Nucleus accumbens (tissue), 56 donors: ENCODE results near the gene STAT5A.

Experiments used
- DNase-seq, 56 donors: peaks; one replicate each; lab custom pipeline; 2025; lab: John Stamatoyannopoulos, UW

The STAT5A gene

DNA sequence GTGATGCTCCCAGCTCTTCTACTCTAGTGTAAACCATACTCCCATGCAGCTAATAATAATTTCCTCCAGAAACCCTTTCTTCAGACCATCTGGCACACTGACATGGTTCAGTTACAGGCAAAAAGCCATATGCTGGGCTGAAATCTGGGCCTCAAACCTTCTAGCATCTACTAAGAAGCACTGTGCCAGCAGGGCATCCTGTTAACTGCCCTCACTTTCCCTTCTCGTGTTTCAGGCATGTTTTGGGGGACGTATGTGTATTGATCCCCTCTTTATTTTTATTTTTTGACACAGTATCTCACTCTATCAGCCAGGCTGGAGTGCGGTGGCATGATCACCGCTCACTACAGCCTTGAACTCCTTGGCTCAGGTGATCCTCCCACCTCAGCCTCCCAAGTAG is 33.3 kb downstream of the STAT5A start:
- DNase-seq, result no peak

DNA sequence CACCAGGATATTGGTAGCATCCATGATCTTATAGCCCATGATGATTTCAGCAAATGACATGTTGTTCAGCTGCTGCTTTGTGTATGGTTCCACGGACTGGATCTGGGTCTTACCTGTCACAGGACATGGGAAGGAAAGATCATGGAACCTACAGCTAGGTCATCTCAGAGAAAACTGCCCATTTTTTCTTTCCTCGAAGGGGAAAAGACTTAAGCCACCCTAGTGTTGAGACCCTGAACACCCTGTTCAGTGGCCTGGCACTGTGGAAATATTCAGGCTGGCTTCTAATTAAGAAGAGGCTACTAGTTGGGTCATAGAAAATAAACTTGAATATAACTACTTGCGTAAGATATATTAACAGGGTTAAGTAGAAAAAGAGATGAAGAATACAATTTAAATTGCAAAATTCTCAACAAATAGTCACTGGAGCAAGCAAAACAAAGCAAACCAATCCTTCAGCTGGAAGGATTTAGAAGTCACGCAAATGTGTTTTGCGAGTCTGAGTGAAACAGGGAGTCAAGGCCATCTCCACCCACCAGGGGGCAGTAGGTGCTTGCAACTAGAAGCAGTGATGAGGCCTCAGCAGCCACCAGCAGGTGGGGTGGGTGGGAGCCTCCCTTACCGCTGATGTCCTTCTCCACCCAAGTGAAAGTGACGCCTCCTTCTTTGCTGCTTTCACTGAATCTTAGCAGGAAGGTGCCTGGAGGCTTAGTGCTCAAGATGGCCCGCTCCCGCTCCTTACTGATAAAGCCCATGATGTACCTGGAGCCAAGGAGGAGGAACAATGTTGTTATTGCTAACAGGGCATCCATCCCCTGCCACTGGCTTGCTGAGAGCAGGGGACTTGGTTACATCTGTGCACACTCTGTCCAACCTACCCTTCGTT is 34.3 kb downstream of the STAT5A start:
- peak in 55 of 56 donors; percentile 26 to 96 (median 79) for DNase-seq

DNA sequence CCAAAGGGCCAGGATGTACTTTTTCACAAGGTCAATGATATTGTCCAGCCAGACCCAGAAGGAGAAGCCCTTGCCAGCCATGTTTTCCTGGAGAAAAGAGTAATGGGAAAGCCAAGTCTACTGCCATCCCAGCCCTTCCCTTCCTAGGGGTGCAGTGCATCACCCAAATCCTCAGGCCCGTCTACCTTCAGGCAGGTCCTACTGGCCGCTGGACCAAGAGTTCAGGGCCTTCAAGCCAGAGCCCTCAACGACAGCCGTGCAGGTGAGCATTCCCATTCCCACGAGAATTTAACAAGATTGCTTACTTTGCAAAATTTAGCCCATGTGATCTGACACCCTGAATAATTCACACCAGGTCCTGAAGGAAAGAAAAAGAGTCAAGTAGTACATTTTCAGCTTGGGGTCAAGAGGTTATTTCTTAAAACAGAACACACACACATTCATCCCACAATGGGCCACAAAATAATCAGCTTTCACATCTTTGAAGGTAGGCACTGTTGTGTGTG is 35.0 kb downstream of the STAT5A start:
- DNase-seq, result no peak

DNA sequence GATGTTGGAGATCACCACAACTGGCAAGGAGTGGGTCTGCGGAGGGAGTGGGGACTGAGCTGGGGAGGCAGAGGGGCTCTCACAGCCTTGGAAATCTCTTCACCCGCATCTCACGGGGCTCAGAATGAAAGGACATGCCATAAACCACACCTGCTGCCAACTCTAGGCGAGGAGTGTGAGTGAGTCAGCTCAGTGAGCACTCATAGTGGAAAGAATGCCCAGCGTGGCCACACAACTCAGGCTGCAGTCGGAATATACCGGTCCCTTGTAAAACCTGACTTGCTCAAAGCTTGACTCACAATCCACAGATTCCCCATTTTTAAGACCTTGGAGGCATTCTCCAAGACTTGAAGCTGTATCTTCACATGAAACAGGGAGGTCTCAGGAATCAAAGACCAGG is 36.7 kb downstream of the STAT5A start:
- no peak for DNase-seq

DNA sequence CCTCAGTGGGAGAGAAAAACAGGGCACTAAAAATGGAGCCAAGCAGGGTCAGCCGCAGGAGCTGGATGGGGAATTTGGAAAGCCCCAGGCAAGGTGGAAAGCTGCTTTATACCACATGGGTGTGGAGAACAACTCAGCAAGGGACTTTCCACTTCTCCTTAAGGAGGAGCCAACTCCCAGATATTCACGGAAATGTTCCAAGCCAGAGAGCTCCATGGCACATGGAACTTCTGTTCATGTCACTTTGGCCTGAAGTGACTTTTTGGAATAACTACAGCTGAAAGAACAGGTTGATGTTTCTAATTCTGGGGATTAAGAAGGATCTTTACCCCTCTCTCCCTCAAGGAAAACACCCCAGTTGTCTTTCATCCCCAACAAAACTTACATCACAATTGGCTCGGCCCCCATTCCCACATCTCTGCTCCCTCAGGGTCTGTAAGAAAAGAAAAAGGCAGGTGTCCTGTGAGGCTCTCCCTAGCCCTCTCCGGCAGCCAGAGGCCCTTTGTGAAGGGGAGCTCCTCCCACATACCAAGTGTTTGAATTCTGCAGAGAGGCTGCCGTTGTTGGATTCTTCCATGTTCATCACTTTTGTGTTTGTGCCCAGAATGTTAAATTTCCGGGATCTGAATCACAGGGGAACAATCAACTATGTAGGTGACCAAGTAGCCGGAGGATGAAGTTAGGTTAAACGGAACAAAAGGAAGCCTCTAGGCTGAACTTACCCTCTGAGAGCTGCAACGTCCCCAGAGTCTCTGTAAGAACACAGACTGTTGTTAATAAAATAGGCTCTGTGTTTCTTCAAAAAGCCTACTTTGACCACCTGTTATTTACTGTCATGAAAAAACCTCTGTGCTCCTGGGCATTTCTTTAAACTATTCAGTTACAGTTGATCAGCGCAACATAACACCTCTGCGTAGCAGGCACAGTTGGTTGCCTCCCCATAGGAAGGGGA is 41.0 kb downstream of the STAT5A start:
- peak in 4 of 56 donors; percentile 4 to 21 (median 12) for DNase-seq

DNA sequence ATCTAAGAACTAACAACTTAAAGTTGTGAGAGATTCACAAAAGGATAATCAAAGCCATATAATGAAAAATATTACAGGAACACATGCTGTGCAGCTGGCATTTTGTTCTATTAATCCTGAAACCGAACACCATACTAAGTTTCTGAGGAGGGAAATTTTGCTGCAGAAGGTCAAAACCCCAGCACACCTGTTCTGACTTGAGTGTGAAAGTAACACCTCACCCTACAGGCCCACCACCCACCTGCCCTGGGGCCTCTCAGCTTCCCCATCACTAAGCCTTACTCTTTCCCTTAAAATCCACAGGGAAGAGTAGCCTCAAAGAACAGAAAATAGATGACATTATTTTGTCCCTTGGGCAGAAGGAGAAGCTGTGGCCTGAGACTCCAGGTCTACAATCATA is 44.8 kb downstream of the STAT5A start:
- DNase-seq, result no peak

DNA sequence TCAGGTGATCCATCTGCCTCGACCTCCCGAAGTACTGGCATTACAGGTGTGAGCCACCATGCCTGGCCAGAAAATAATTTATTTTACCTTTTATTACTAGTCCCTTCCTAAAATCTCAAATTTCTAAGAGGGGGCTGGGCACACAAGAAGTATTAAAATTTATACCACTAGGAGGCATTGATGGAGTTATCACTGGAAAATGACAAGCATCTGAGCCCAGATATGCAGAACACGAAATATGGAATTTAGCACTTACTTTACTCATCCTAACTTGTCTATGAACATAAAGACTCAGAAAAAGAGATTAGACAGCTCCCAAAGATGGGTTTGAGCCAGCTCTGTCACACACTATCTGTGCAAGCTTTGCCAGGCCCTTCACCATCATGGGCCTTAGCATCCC is 46.4 kb downstream of the STAT5A start:
- DNase-seq, result no peak

DNA sequence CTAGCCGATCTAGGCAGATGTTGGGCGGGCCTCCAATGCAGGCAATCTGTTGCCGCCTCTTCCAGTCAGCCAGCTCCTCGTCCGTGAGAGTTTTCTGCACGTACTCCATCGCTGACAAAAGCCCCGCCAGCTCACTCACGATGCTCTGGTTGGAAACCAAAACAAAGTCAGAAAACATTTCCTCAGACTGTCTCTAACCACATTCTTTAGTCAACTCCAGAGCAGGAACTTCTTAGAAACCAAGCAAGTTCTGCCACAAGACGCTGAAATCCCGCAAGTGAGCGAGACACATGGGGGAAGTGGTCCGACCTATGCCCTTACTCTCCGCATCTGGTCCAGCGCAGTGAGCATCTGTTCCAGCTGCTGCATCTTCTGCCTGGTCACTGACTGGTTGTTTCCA is 49.1 kb downstream of the STAT5A start:
- no peak for DNase-seq

DNA sequence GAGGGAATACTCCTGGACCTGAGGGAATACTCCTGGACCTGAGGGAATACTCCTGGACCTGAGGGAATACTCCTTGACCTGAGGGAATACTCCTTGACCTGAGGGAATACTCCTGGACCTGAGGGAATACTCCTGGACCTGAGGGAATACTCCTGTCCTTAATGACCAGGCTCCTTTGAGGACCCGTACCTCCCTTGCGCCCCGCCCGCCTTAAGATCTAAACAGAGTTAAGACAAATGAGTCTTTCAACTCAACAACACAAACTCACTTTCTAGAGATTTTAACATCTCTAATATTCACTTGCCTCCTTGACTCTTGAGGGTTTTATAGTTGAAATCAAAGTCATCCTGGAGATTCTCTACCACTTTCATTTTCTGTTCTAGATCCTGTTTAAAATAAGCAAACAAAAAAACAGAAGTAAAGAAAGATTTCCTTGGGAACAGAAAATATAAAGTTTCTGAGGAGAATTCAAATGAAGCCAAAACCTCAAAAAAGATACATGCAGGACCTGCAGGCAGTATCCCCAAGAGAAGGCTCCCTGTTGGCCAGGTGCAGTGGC is 50.2 kb downstream of the STAT5A start:
- no peak for DNase-seq

DNA sequence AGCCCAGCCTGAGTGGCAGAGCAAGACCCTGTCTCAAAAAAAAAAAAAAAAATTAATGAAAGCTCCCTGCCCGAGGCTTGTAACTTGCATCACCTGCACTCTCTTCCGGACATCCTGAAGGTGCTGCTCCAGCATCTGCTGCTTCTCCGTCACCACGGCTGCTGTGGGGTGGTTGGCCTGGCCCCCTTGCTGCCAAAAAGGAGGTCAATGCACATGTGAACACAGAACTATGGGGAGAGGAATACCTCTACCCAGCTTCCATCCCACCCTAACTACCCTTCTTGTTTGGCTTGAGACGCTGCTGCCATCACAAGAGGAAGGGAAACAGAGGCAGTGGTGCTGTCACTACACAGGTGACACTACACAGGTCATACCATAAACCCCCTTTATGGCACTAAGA is 50.9 kb downstream of the STAT5A start:
- no peak for DNase-seq

DNA sequence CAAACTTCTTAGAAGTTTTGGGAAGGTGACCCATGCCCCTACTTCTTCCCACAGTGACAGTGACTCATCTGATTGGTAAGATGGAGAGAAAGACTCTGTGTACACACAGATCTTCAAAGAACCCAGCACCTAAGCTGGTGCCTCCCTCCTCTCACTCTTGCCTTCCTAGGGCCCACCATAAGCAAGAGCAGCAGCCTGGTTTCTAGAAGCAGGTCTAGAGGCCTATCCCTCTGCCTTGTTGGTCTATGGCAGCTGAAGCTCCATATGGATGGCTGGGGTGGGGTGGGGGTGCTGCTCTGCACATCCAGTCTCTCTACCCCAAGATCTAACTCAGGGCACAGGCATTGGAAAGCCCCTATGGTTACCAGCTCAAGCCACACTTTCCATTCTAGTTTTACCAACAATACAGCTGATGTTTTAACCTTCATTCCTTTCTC is 52.4 kb downstream of the STAT5A start:
- DNase-seq, result no peak

DNA sequence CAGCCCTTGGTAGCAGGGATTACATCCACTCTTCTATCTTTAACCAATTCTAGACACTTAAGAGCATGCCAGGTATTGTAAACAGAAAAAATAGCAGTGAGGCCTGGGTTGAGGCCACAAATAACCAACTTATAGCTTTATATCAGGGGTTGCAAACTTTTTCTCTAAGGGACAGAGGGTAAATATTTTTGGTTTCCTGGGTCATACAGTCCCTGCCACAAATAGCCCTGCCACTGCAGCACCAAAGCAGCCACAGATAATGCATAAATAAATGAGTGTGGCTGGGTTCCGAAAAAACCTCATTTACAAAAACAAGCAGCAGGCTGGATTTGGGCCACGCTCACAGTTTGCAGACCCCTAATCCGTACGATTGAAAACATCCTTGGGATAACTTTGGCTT is 53.3 kb downstream of the STAT5A start:
- no peak for DNase-seq

DNA sequence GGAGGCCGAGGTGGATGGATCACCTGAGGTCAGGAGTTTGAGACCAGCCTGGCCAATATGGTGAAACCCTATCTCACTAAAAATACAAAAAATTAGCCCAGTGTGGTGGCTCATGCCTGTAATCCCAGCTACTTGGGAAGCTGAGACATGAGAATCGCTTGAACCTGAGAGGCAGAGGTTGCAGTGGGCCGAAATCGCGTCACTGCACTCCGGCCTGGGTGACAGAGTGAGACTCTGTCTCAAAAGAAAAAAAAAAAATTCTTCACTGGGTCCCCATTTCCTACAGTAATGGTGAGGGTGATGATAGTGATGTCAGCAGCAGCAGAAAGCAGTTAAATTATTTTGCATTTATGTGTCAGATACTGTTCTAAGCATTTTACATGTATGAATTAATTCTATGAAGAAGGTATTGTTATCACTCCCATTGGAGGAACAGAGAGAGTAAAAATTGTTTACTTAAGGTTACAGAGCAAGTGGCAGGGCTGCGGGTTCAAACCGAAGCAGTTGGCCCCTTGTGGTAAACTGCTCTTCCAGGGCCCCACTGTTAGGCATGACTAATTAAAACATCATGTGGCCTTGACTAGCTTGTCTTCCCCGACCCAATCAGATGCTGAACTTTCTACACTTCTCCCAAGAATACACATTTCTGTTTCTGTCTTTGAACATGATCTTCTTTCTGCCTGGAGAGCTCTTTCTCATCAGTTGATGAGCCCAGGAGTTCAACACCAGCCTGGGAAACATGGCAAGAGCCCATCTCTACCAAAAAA is 54.1 kb downstream of the STAT5A start:
- no peak for DNase-seq

DNA sequence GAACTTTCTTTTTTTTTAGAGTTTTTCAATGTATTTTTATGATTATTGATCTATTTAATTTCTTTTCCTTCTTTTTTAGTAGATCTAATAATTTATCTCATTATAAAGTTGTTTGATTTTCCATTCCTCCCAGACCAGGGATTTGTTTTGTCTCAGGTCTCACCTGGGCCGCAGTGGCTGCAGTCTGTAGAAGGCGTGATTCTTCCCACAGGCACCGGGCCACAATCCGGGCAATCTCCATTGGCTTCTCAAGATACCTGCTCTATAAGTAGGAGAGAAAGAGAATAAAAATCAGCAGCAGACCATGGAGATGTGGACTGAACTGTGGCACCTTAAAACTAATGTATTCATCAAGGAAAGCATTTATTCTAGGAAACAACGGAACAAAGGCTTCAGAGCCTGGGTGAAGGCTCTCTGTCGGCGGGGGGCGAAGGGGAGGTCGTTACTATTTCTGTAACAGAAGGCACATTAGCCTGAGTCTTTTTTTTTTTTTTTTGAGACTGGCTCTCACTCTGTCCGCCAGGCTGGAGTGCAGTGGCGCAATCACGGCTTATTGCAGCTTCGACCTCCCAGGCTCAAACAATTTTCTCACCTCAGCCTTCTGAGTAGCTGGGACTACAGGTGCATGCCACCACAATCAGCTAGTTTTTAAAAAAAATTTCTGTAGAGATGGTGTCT is 57.2 kb downstream of the STAT5A start:
- peak in 1 of 56 donors; percentile 9 for DNase-seq

DNA sequence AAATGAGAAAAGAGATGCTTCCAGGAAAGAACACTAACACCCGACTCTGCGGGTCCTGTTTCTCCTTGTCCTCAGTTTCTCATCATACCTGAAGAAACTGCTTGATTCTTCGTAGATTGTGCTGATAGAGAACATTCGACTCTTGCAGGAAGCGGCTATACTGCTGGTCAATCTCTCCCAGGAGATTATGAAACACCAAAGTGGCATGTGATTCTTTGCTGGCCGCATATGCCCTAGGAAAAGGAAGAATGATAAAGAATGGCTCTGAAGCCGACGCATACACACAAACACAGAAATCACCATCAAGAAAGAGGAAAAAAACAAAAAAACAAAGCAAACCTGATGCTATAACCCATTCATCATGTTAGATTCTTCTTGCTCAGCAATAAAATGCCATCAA is 58.2 kb downstream of the STAT5A start:
- peak in 1 of 56 donors; percentile 5 for DNase-seq

DNA sequence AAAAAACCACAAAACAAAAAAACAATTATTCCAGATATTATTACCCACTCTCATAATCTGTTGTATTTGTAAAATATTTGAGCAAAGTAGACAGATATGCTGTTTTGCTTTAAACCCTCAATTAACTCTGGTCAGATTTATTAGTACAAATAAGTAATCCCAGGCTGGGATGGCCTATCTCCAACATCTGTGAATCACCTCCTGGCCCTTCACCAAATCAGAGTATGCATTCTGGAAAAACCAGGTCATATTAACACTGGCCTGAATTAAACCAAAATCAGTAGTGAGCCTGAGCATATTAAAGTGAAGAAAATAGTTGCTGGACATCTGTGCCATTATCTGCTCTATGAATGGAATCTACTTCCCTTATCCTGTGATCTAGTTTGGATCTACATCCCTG is 58.9 kb downstream of the STAT5A start:
- DNase-seq, result peak in 1 of 56 donors; percentile 31

DNA sequence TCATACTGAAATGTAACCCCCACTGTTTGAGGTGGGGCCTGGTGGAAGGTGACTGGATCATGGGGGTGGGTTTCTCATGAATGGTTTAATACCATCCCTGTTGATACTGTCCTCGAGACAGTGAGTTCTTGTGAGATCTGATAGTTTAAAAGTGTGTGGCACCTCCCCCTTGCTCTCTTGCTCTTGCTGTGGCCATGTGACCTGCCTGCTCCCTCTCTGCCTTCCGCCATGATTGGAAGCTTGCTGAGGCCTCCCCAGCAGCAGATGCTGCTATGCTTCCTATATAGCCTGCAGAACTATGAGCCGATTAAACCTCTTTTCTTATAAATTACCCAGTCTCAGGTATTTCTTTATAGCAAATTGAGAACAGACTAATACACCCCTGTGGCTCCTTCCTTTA is 59.3 kb downstream of the STAT5A start:
- DNase-seq, result no peak

DNA sequence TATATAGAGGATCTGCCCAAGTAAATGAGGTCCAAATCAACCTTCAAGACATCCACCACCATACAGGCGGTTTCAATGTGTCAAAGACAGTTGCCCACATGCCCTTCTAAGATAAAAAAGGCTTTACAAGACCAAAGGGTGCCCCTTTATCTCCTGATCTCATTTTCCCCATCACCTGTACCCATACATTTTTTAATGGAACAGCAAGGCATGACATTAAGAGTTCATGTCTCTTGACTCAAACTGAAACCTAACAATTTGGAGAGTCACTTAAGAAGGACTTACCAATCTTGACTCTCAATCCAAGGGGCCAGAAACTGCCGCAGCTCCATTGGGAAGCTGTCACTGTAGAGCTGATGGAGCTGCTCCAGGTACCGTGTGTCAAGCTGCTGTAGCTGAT is 59.8 kb downstream of the STAT5A start:
- no peak for DNase-seq
